ENCODE measurements around the gene PRR13. TPM values are rescaled to one million over a fixed set of nuclear protein-coding genes. Genes with fewer than 3 reads are reported as not detected.

The PRR13 gene
- total and polyA plus RNA-seq, 8 donors: 44.3 to 437 (median 164) TPM

DNA sequence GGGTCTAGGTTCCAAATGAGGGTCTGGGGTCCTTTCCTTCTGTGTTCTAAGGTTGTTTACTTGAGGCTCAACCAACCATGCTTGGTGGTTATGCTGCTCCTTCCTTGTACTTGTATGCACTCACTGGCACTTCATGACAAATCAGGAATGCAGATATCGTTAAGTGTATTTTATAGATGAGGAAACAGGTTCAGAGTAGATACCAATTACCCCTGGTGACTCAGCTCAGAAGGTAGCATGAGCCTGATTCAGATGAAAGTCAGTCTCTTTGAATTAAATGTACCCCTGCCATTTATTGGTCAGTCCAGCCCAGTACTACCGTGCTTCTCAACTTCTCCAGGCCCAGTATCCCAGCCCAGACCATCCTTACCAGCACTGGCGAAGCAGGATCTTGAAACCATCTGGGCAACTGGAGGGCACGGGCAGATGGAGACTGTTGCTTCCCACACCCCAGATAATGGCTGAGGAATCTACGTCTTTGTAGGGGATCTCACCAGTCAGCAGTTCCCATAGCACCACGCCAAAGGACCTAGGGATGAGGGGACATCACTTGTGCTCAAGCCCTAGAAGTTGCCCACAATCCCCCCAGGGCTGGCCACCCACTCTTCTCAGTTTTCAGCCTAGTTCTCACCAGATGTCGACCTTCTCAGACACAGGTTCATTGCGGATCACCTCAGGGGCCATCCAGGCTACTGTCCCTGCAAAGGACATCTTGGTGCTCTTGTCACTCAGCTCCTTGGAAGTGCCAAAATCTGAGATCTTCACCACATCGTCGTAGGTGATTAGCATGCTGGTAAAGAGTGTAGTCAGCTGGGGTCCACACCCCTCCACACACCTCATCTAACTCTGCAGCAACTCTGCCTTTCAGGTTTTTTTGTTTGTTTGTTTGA is 43.4 kb downstream of the PRR13 start:
- Histone ChIP-seq H3K27me3 (no peaks in the 10 kb centered on the region), H3K36me3 (peaks cover 33 to 83% (median 81%) of the 10 kb centered on the region in 4 donors), H3K9me3 (no peaks in the 10 kb centered on the region), H3K27ac (peak overlapping the region in 2 of 5 donors; percentile 14 to 22), H3K4me1 (peaks cover 0 to 34% (median 26%) of the 10 kb centered on the region in 4 donors), H3K4me3 (no peak overlapping the region)
- intact Hi-C loops (cut with DNase I; ENCODE audit: low total_unique reads): no loop called here
- WGBS, 5 donors: 82 to 86% (median 83%) methylated on average over 9 to 10 of the region's 10 CpGs
- DNase-seq: no peak
- no peak for TF ChIP-seq POLR2A (IDR thresholded peaks at IDR 0.05)
- no peak for TF ChIP-seq EP300 (IDR thresholded peaks at IDR 0.05)
- TF ChIP-seq, protein P1, sequence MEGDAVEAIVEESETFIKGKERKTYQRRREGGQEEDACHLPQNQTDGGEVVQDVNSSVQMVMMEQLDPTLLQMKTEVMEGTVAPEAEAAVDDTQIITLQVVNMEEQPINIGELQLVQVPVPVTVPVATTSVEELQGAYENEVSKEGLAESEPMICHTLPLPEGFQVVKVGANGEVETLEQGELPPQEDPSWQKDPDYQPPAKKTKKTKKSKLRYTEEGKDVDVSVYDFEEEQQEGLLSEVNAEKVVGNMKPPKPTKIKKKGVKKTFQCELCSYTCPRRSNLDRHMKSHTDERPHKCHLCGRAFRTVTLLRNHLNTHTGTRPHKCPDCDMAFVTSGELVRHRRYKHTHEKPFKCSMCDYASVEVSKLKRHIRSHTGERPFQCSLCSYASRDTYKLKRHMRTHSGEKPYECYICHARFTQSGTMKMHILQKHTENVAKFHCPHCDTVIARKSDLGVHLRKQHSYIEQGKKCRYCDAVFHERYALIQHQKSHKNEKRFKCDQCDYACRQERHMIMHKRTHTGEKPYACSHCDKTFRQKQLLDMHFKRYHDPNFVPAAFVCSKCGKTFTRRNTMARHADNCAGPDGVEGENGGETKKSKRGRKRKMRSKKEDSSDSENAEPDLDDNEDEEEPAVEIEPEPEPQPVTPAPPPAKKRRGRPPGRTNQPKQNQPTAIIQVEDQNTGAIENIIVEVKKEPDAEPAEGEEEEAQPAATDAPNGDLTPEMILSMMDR (IDR thresholded peaks at IDR 0.05): no peak
- TF ChIP-seq POLR2AphosphoS5 (IDR thresholded peaks at IDR 0.05): peak in 1 of 3 donors; percentile 27

- DNase-seq: no peak
- Histone ChIP-seq H3K4me3 (no peak overlapping the region), H3K4me1 (peaks cover 0 to 23% (median 20%) of the 10 kb centered on the region in 4 donors), H3K36me3 (peaks cover 21 to 71% (median 69%) of the 10 kb centered on the region in 4 donors), H3K27me3 (no peaks in the 10 kb centered on the region), H3K27ac (peak overlapping the region in 1 of 5 donors; percentile 2), H3K9me3 (no peaks in the 10 kb centered on the region)
- TF ChIP-seq, protein P1 (IDR thresholded peaks at IDR 0.05): no peak
- TF ChIP-seq POLR2AphosphoS5 (IDR thresholded peaks at IDR 0.05): no peak
- TF ChIP-seq POLR2A (IDR thresholded peaks at IDR 0.05): no peak
- no peak for TF ChIP-seq EP300 (IDR thresholded peaks at IDR 0.05)
- intact Hi-C loops (cut with DNase I; ENCODE audit: low total_unique reads): no loop called here
- WGBS, 5 donors: 93 to 97% (median 93%) methylated on average over 10 of the region's 10 CpGs
These were observed 44.6 kb downstream of the PRR13 start for GRCh38 chr12:53485955-53486735.

GRCh38 chr12:53486736-53487487 is 45.4 kb downstream of the PRR13 start:
- no peak for DNase-seq
- Histone ChIP-seq H3K27me3 (no peaks in the 10 kb centered on the region), H3K9me3 (no peaks in the 10 kb centered on the region), H3K36me3 (peaks cover 13 to 63% (median 61%) of the 10 kb centered on the region in 4 donors), H3K4me1 (peaks cover 0 to 18% (median 16%) of the 10 kb centered on the region in 4 donors), H3K27ac (peak overlapping the region in 1 of 5 donors; percentile 2), H3K4me3 (no peak overlapping the region)
- intact Hi-C loops (cut with DNase I; ENCODE audit: low total_unique reads): no loop called here
- TF ChIP-seq EP300 (IDR thresholded peaks at IDR 0.05) (no peak), POLR2AphosphoS5 (IDR thresholded peaks at IDR 0.05) (no peak), POLR2A (IDR thresholded peaks at IDR 0.05) (no peak)
- TF ChIP-seq, protein P1 (IDR thresholded peaks at IDR 0.05): no peak
- 70 to 86% (median 77%) methylated on average over 16 to 17 of the region's 17 CpGs for WGBS, 5 donors
